Endothelial cell (in vitro differentiated cells): Measurements from ENCODE around the gene NTM. TPM values are rescaled to one million over a fixed set of nuclear protein-coding genes. Genes with fewer than 3 reads are reported as not detected.
A peak's percentile ranks its signal among the peaks of the same experiment; 100 is the strongest.
"Not testable (repeated sequence)": the region's sequence is repeated elsewhere in the genome, so short reads cannot be mapped to it uniquely, and the experiment has no call there.

Experiments used
- DNase-seq: peaks from one replicate; pipeline ENCODE4 v3.0.0; 2021; ENCODE audit warnings: low spot score
- H3K27ac Mint-ChIP-seq: one replicate; pipeline ENCODE4 v1.8.0; 2021; ENCODE audit warnings: mixed read lengths, inconsistent platforms; ENCODE audit not compliant: unreplicated experiment
- H3K27me3 Mint-ChIP-seq: one replicate; pipeline ENCODE4 v1.8.0; 2021; ENCODE audit warnings: mild to moderate bottlenecking, moderate library complexity, mixed read lengths, inconsistent platforms; ENCODE audit not compliant: unreplicated experiment
- H3K36me3 Mint-ChIP-seq: one replicate; pipeline ENCODE4 v1.8.0; 2021; ENCODE audit warnings: mild to moderate bottlenecking, low read depth, mixed read lengths, inconsistent platforms; ENCODE audit not compliant: unreplicated experiment
- H3K4me1 Mint-ChIP-seq: one replicate; pipeline ENCODE4 v1.8.0; 2021; ENCODE audit warnings: mild to moderate bottlenecking, mixed read lengths, inconsistent platforms; ENCODE audit not compliant: unreplicated experiment
- H3K4me3 Mint-ChIP-seq: one replicate; pipeline ENCODE4 v1.8.0; 2021; ENCODE audit warnings: mild to moderate bottlenecking, mixed read lengths, inconsistent platforms; ENCODE audit not compliant: unreplicated experiment
- H3K9me3 Mint-ChIP-seq: one replicate; pipeline ENCODE4 v1.8.0; 2021; ENCODE audit warnings: mixed read lengths, inconsistent platforms; ENCODE audit not compliant: unreplicated experiment
- total RNA-seq: library from RNA; stranded (reverse); fragmentation: NEBNext Ultra II Directional; extraction: Animal tissue kit (Norgen Biotek cat#: 25700); gene quantifications from one replicate; pipeline ENCODE4 v1.2.1, GENCODE V29; 2021; ENCODE audit not compliant: unreplicated experiment
- TF ChIP-seq, protein P1 (sequence below): fragments of 200-600 bp; sonication (generic); IDR thresholded peaks from one replicate; pipeline ENCODE4 v1.5.0; 2021; ENCODE audit warnings: antibody characterized with exemption; ENCODE audit not compliant: unreplicated experiment

NTM gene
- total RNA-seq, 1 donor from 2014 or later, result 3.6 TPM

GRCh38 chr11:131909426-131910177, 539.2 kb downstream of the NTM start:
- no peak overlapping the region for H3K27ac Mint-ChIP-seq
- TF ChIP-seq, protein P1, sequence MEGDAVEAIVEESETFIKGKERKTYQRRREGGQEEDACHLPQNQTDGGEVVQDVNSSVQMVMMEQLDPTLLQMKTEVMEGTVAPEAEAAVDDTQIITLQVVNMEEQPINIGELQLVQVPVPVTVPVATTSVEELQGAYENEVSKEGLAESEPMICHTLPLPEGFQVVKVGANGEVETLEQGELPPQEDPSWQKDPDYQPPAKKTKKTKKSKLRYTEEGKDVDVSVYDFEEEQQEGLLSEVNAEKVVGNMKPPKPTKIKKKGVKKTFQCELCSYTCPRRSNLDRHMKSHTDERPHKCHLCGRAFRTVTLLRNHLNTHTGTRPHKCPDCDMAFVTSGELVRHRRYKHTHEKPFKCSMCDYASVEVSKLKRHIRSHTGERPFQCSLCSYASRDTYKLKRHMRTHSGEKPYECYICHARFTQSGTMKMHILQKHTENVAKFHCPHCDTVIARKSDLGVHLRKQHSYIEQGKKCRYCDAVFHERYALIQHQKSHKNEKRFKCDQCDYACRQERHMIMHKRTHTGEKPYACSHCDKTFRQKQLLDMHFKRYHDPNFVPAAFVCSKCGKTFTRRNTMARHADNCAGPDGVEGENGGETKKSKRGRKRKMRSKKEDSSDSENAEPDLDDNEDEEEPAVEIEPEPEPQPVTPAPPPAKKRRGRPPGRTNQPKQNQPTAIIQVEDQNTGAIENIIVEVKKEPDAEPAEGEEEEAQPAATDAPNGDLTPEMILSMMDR, result no peak
- no peaks in the 10 kb centered on the region for H3K9me3 Mint-ChIP-seq
- H3K4me3 Mint-ChIP-seq, result peak overlapping the region; percentile 84
- peaks cover 17% of the 10 kb centered on the region for H3K4me1 Mint-ChIP-seq
- peaks cover 5% of the 10 kb centered on the region for H3K27me3 Mint-ChIP-seq
- no peaks in the 10 kb centered on the region for H3K36me3 Mint-ChIP-seq
- no peak for DNase-seq

DNA sequence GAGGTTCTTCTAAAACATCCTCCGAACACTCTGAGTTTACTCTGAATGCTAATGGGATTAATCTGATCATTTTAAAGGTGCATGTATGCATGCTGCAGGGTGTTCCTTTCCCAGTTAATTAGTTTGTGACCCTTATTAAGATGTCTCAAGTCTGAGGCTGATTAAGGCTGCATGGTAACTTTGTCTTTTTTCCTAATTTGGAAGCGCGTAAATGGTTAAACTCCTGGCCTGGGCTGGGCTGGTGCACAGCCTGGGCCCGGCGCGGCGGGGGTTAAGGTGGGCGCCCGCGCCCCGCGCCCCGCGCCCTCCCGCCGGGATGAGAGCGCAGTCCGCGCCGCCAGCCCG, 539.7 kb downstream of the NTM start:
- Mint-ChIP-seq H3K27me3 (peaks cover 5% of the 10 kb centered on the region), H3K36me3 (no peaks in the 10 kb centered on the region), H3K27ac (no peak overlapping the region), H3K4me3 (peak overlapping the region; percentile 84), H3K4me1 (peaks cover 12% of the 10 kb centered on the region), H3K9me3 (no peaks in the 10 kb centered on the region)
- TF ChIP-seq, protein P1, result no peak
- no peak for DNase-seq

DNA sequence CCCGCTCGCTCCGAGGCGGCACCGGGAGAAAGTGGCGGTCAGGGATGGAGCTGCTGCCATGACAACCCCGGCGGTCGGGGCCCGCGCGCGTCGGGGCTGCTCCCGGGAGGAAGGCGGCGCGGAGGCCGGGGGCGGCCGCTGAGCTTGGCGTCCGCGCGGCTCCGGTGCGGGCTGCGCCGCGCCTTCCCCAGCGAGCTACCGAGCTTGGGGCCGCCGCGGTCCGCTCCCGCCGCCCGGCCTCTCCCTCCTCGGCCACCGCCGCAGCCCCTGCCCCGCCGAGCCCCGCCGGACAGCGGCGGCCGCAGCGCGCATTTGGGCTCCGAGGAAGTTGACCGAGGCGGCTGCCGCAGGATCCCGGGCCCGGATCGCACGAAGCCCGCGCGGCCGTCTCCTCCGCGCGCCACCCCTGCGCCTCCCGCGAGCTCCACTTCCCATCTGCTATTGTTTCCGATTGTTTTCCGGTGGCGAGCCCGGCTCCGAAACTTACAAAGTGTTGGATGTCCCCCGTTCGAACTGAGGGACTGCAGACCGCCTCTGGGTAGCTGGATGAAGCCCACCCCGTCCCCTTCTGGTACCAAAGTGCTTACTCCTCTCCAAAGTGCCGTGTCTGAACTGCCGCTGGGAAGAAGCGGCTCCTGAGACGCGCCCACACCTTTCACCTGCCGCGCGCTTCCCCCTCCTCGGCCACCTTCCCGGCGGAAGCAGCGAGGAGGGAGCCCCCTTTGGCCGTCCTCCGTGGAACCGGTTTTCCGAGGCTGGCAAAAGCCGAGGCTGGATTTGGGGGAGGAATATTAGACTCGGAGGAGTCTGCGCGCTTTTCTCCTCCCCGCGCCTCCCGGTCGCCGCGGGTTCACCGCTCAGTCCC, 540.3 kb downstream of the NTM start:
- peak overlapping the region; percentile 89 for H3K4me3 Mint-ChIP-seq
- no peak overlapping the region for H3K27ac Mint-ChIP-seq
- H3K27me3 Mint-ChIP-seq, result peaks cover 3% of the 10 kb centered on the region
- no peaks in the 10 kb centered on the region for H3K36me3 Mint-ChIP-seq
- H3K4me1 Mint-ChIP-seq, result peaks cover 6% of the 10 kb centered on the region
- no peaks in the 10 kb centered on the region for H3K9me3 Mint-ChIP-seq
- peak; percentile 57 for DNase-seq
- TF ChIP-seq, protein P1, result no peak

- H3K4me1 Mint-ChIP-seq, H3K9me3 Mint-ChIP-seq, DNase-seq, H3K36me3 Mint-ChIP-seq, H3K27ac Mint-ChIP-seq, H3K27me3 Mint-ChIP-seq: not testable (repeated sequence)
- H3K4me3 Mint-ChIP-seq, result peak overlapping the region; percentile 84
- TF ChIP-seq, protein P1, result peak; percentile 90
These were observed 541.1 kb downstream of the NTM start for GRCh38 chr11:131911388-131912032.
